ENCODE results near the gene PCDHGB4.

PCDHGB4 gene

GRCh38 chr5:141354900-141355469 is 32.5 kb upstream of the PCDHGB4 start, which contains the start of gene PCDHGA4:
PCDHGA4 (plus strand) TSS chr5:141355021; CDS start chr5:141355108, 87 bp downstream.
- Histone ChIP-seq H3K27me3 (replicated peaks; ENCODE audit: control insufficient read depth, insufficient read depth, low read length) (peaks cover 4% of the 10 kb centered on the region), H3K4me3 (ENCODE audit: low read length) (peak within 1 kb of the TSS; percentile 79), H3K9me3 (ENCODE audit: control insufficient read depth, low read length) (peaks cover 63% of the 10 kb centered on the region), H3K36me3 (ENCODE audit: control insufficient read depth, insufficient read depth, low read length, severe bottlenecking) (no peaks in the 10 kb centered on the region), H3K4me1 (ENCODE audit: control insufficient read depth, insufficient read depth, low read length) (no peaks in the 10 kb centered on the region), H3K9ac (ENCODE audit: low read length) (peak within 1 kb of the TSS; percentile 80)
- peak; percentile 20 for DNase-seq (ENCODE audit: low read depth)

GRCh38 chr5:141355641-141356040 is 31.9 kb upstream of the PCDHGB4 start:
- no peak for DNase-seq (ENCODE audit: low read depth)
- Histone ChIP-seq H3K9me3 (ENCODE audit: control insufficient read depth, low read length) (peaks cover 63% of the 10 kb centered on the region), H3K4me3 (ENCODE audit: low read length) (peak overlapping the region; percentile 79), H3K9ac (ENCODE audit: low read length) (no peak overlapping the region), H3K27me3 (replicated peaks; ENCODE audit: control insufficient read depth, insufficient read depth, low read length) (peaks cover 4% of the 10 kb centered on the region), H3K4me1 (ENCODE audit: control insufficient read depth, insufficient read depth, low read length) (no peaks in the 10 kb centered on the region), H3K36me3 (ENCODE audit: control insufficient read depth, insufficient read depth, low read length, severe bottlenecking) (no peaks in the 10 kb centered on the region)

- peaks cover 4% of the 10 kb centered on the region for H3K27me3 ChIP-seq (replicated peaks; ENCODE audit: control insufficient read depth, insufficient read depth, low read length)
- H3K4me1 ChIP-seq (ENCODE audit: control insufficient read depth, insufficient read depth, low read length), result no peaks in the 10 kb centered on the region
- peaks cover 63% of the 10 kb centered on the region for H3K9me3 ChIP-seq (ENCODE audit: control insufficient read depth, low read length)
- DNase-seq (ENCODE audit: low read depth), result no peak
- no peak overlapping the region for H3K9ac ChIP-seq (ENCODE audit: low read length)
- peak overlapping the region; percentile 79 for H3K4me3 ChIP-seq (ENCODE audit: low read length)
- H3K36me3 ChIP-seq (ENCODE audit: control insufficient read depth, insufficient read depth, low read length, severe bottlenecking), result no peaks in the 10 kb centered on the region
These were observed 31.4 kb upstream of the PCDHGB4 start for GRCh38 chr5:141356133-141356532.

GRCh38 chr5:141356950-141357349 is 30.5 kb upstream of the PCDHGB4 start:
- no peak overlapping the region for H3K9ac ChIP-seq (ENCODE audit: low read length)
- no peak for DNase-seq (ENCODE audit: low read depth)
- H3K9me3 ChIP-seq (ENCODE audit: control insufficient read depth, low read length), result peaks cover 66% of the 10 kb centered on the region

GRCh38 chr5:141359790-141360426 is 27.6 kb upstream of the PCDHGB4 start, which contains the start of gene PCDHGB2:
PCDHGB2 (plus strand) TSS chr5:141359994; CDS start chr5:141360136, 142 bp downstream.
- peak; percentile 37 for DNase-seq (ENCODE audit: low read depth)
- H3K27me3 ChIP-seq (replicated peaks; ENCODE audit: control insufficient read depth, insufficient read depth, low read length), result peaks cover 6% of the 10 kb centered on the region
- H3K9me3 ChIP-seq (ENCODE audit: control insufficient read depth, low read length), result peaks cover 89% of the 10 kb centered on the region
- no peaks in the 10 kb centered on the region for H3K36me3 ChIP-seq (ENCODE audit: control insufficient read depth, insufficient read depth, low read length, severe bottlenecking)
- H3K4me3 ChIP-seq (ENCODE audit: low read length), result peak within 1 kb of the TSS; percentile 78
- peak within 1 kb of the TSS; percentile 54 for H3K9ac ChIP-seq (ENCODE audit: low read length)
- no peaks in the 10 kb centered on the region for H3K4me1 ChIP-seq (ENCODE audit: control insufficient read depth, insufficient read depth, low read length)

More at GRCh38 chr5:141356950-141357349, 30.5 kb upstream of the PCDHGB4 start:
- Histone ChIP-seq H3K27me3 (replicated peaks; ENCODE audit: control insufficient read depth, insufficient read depth, low read length) (peaks cover 4% of the 10 kb centered on the region), H3K4me1 (ENCODE audit: control insufficient read depth, insufficient read depth, low read length) (no peaks in the 10 kb centered on the region), H3K36me3 (ENCODE audit: control insufficient read depth, insufficient read depth, low read length, severe bottlenecking) (no peaks in the 10 kb centered on the region), H3K4me3 (ENCODE audit: low read length) (peak overlapping the region; percentile 58)

- peaks cover 92% of the 10 kb centered on the region for H3K9me3 ChIP-seq (ENCODE audit: control insufficient read depth, low read length)
- no peaks in the 10 kb centered on the region for H3K4me1 ChIP-seq (ENCODE audit: control insufficient read depth, insufficient read depth, low read length)
- no peaks in the 10 kb centered on the region for H3K36me3 ChIP-seq (ENCODE audit: control insufficient read depth, insufficient read depth, low read length, severe bottlenecking)
- peaks cover 8% of the 10 kb centered on the region for H3K27me3 ChIP-seq (replicated peaks; ENCODE audit: control insufficient read depth, insufficient read depth, low read length)
- H3K4me3 ChIP-seq (ENCODE audit: low read length), result peak overlapping the region; percentile 78
- DNase-seq (ENCODE audit: low read depth), result no peak
- no peak overlapping the region for H3K9ac ChIP-seq (ENCODE audit: low read length)
These were observed 26.8 kb upstream of the PCDHGB4 start for GRCh38 chr5:141360685-141361084.

- DNase-seq (ENCODE audit: low read depth), result no peak
- H3K9ac ChIP-seq (ENCODE audit: low read length), result no peak overlapping the region
- no peak overlapping the region for H3K4me3 ChIP-seq (ENCODE audit: low read length)
- H3K4me1 ChIP-seq (ENCODE audit: control insufficient read depth, insufficient read depth, low read length), result no peaks in the 10 kb centered on the region
- peaks cover 87% of the 10 kb centered on the region for H3K9me3 ChIP-seq (ENCODE audit: control insufficient read depth, low read length)
- H3K27me3 ChIP-seq (replicated peaks; ENCODE audit: control insufficient read depth, insufficient read depth, low read length), result peaks cover 16% of the 10 kb centered on the region
- no peaks in the 10 kb centered on the region for H3K36me3 ChIP-seq (ENCODE audit: control insufficient read depth, insufficient read depth, low read length, severe bottlenecking)
These were observed 24.8 kb upstream of the PCDHGB4 start for GRCh38 chr5:141362719-141363118.

- DNase-seq (ENCODE audit: low read depth), result peak; percentile 5
- no peak within 1 kb of the TSS for H3K9ac ChIP-seq (ENCODE audit: low read length)
- H3K9me3 ChIP-seq (ENCODE audit: control insufficient read depth, low read length), result peaks cover 76% of the 10 kb centered on the region
- no peaks in the 10 kb centered on the region for H3K36me3 ChIP-seq (ENCODE audit: control insufficient read depth, insufficient read depth, low read length, severe bottlenecking)
- peak within 1 kb of the TSS; percentile 68 for H3K4me3 ChIP-seq (ENCODE audit: low read length)
- H3K4me1 ChIP-seq (ENCODE audit: control insufficient read depth, insufficient read depth, low read length), result no peaks in the 10 kb centered on the region
- peaks cover 16% of the 10 kb centered on the region for H3K27me3 ChIP-seq (replicated peaks; ENCODE audit: control insufficient read depth, insufficient read depth, low read length)
These were observed 23.4 kb upstream of the PCDHGB4 start, which contains the start of gene PCDHGA5 for GRCh38 chr5:141363952-141364660. PCDHGA5 (plus strand) TSS chr5:141364162; CDS start chr5:141364331, 169 bp downstream.

- Histone ChIP-seq H3K9ac (ENCODE audit: low read length) (no peak overlapping the region), H3K36me3 (ENCODE audit: control insufficient read depth, insufficient read depth, low read length, severe bottlenecking) (no peaks in the 10 kb centered on the region), H3K27me3 (replicated peaks; ENCODE audit: control insufficient read depth, insufficient read depth, low read length) (peaks cover 22% of the 10 kb centered on the region), H3K4me3 (ENCODE audit: low read length) (no peak overlapping the region), H3K9me3 (ENCODE audit: control insufficient read depth, low read length) (peaks cover 70% of the 10 kb centered on the region), H3K4me1 (ENCODE audit: control insufficient read depth, insufficient read depth, low read length) (peaks cover 4% of the 10 kb centered on the region)
- no peak for DNase-seq (ENCODE audit: low read depth)
These were observed 21.2 kb upstream of the PCDHGB4 start for GRCh38 chr5:141366016-141366896.

- Histone ChIP-seq H3K36me3 (ENCODE audit: control insufficient read depth, insufficient read depth, low read length, severe bottlenecking) (no peaks in the 10 kb centered on the region), H3K27me3 (replicated peaks; ENCODE audit: control insufficient read depth, insufficient read depth, low read length) (peaks cover 21% of the 10 kb centered on the region), H3K9me3 (ENCODE audit: control insufficient read depth, low read length) (peaks cover 69% of the 10 kb centered on the region), H3K4me1 (ENCODE audit: control insufficient read depth, insufficient read depth, low read length) (peaks cover 4% of the 10 kb centered on the region), H3K9ac (ENCODE audit: low read length) (peak within 1 kb of the TSS; percentile 73), H3K4me3 (ENCODE audit: low read length) (peak within 1 kb of the TSS; percentile 80)
- DNase-seq (ENCODE audit: low read depth), result peak; percentile 19
These were observed 17.3 kb upstream of the PCDHGB4 start, which contains the start of gene PCDHGB3 for GRCh38 chr5:141369994-141370848. PCDHGB3 (plus strand) TSS chr5:141370242; CDS start chr5:141370395, 153 bp downstream.
